HG03354 (cell line): Measurements from ENCODE around the gene LCN10.
"Not testable (repeated sequence)": the region's sequence is repeated elsewhere in the genome, so short reads cannot be mapped to it uniquely, and the experiment has no call there.

ENCODE experiments used
- ATAC-seq: cut with Tn5 transposase; IDR thresholded peaks from one replicate; pipeline ENCODE4 v1.9.1; 2021; ENCODE audit warnings: mild to moderate bottlenecking; ENCODE audit not compliant: unreplicated experiment, poor library complexity, severe bottlenecking

LCN10 gene

GRCh38 chr9:136709454-136710109 lies 33.2 kb downstream of the LCN10 start:
- ATAC-seq, result no peak

GRCh38 chr9:136707849-136708517 lies 34.8 kb downstream of the LCN10 start:
- no peak for ATAC-seq

- no peak for ATAC-seq
Observed at GRCh38 chr9:136707011-136707410, 35.7 kb downstream of the LCN10 start.

GRCh38 chr9:136705564-136705963 lies 37.2 kb downstream of the LCN10 start:
- ATAC-seq, result no peak

- ATAC-seq, result not testable (repeated sequence)
Observed at GRCh38 chr9:136704741-136705140, 38.0 kb downstream of the LCN10 start.

GRCh38 chr9:136703276-136703860 lies 39.4 kb downstream of the LCN10 start:
- no peak for ATAC-seq

- no peak for ATAC-seq
Observed at GRCh38 chr9:136701668-136702053, 41.1 kb downstream of the LCN10 start.

GRCh38 chr9:136700959-136701667 lies 41.6 kb downstream of the LCN10 start:
- ATAC-seq, result peak; percentile 66

- ATAC-seq, result no peak
Observed at GRCh38 chr9:136700304-136700703, 42.4 kb downstream of the LCN10 start.

GRCh38 chr9:136698635-136699246 lies 44.0 kb downstream of the LCN10 start:
- no peak for ATAC-seq

- no peak for ATAC-seq
Observed at GRCh38 chr9:136697821-136698526, 44.8 kb downstream of the LCN10 start.

GRCh38 chr9:136697146-136697820 lies 45.5 kb downstream of the LCN10 start:
- ATAC-seq, result no peak

GRCh38 chr9:136696502-136696901 lies 46.2 kb downstream of the LCN10 start:
- ATAC-seq, result no peak

GRCh38 chr9:136695955-136696354 lies 46.8 kb downstream of the LCN10 start:
- ATAC-seq, result no peak

GRCh38 chr9:136695435-136695895 lies 47.3 kb downstream of the LCN10 start:
- no peak for ATAC-seq

- no peak for ATAC-seq
Observed at GRCh38 chr9:136694872-136695247, 47.9 kb downstream of the LCN10 start.

- ATAC-seq, result no peak
Observed at GRCh38 chr9:136694163-136694871, 48.4 kb downstream of the LCN10 start.

GRCh38 chr9:136693490-136694162 lies 49.1 kb downstream of the LCN10 start:
- no peak for ATAC-seq
